ENCODE measurements around the gene SSH3. TPM values are rescaled to one million over a fixed set of nuclear protein-coding genes. Genes with fewer than 3 reads are reported as not detected.
A peak's percentile ranks its signal among the peaks of the same experiment; 100 is the strongest.

The SSH3 gene
- total and polyA plus RNA-seq, 5 donors: 14.9 to 25.9 (median 24.7) TPM

- Histone ChIP-seq H3K27me3 (ENCODE audit: control insufficient read depth, insufficient read depth) (no peaks in the 10 kb centered on the region), H3K4me1 (ENCODE audit: control insufficient read depth, insufficient read depth, low read length) (peaks cover 36% of the 10 kb centered on the region), H3K9me3 (ENCODE audit: control insufficient read depth, low read length) (no peaks in the 10 kb centered on the region), H3K27ac (ENCODE audit: low read length) (peak overlapping the region; percentile 3), H3K4me3 (ENCODE audit: low read length) (no peak overlapping the region)
- intact Hi-C loops (cut with DNase I): loop anchor here in 1 of 4 donors (5.0 kb wide), 1 partner anchor 48 kb away; no protein-coding TSS in a partner anchor
- ATAC-seq (no peak), DNase-seq (peak; percentile 12 to 53 (median 47))
- WGBS: 83% methylated on average over 13 of the region's 13 CpGs
Observed at GRCh38 chr11:67268962-67269268, 34.4 kb upstream of the SSH3 start.

GRCh38 chr11:67269401-67270255 lies 33.7 kb upstream of the SSH3 start:
- peak overlapping the region; percentile 3 for H3K4me3 ChIP-seq (ENCODE audit: low read length)
- ATAC-seq: no peak
- H3K9me3 ChIP-seq (ENCODE audit: control insufficient read depth, low read length): no peaks in the 10 kb centered on the region
- intact Hi-C loops (cut with DNase I): loop anchor here in 1 of 4 donors (5.0 kb wide), 1 partner anchor 48 kb away; no protein-coding TSS in a partner anchor
- peak overlapping the region; percentile 40 for H3K27ac ChIP-seq (ENCODE audit: low read length)
- no peaks in the 10 kb centered on the region for H3K27me3 ChIP-seq (ENCODE audit: control insufficient read depth, insufficient read depth)
- peaks cover 38% of the 10 kb centered on the region for H3K4me1 ChIP-seq (ENCODE audit: control insufficient read depth, insufficient read depth, low read length)
- WGBS: 22% methylated on average over 15 of the region's 15 CpGs
- DNase-seq: peak; percentile 43 to 79 (median 64)

GRCh38 chr11:67270256-67271204 lies 32.8 kb upstream of the SSH3 start:
- intact Hi-C loops (cut with DNase I): no loop called here
- ATAC-seq (peak; percentile 2 to 14), DNase-seq (peak; percentile 60 to 84 (median 83))
- Histone ChIP-seq H3K4me1 (ENCODE audit: control insufficient read depth, insufficient read depth, low read length) (peaks cover 46% of the 10 kb centered on the region), H3K27ac (ENCODE audit: low read length) (peak overlapping the region; percentile 40), H3K9me3 (ENCODE audit: control insufficient read depth, low read length) (no peaks in the 10 kb centered on the region), H3K27me3 (ENCODE audit: control insufficient read depth, insufficient read depth) (no peaks in the 10 kb centered on the region), H3K4me3 (ENCODE audit: low read length) (peak overlapping the region; percentile 3)
- 33% methylated on average over 28 of the region's 28 CpGs for WGBS

GRCh38 chr11:67271205-67271540 lies 32.2 kb upstream of the SSH3 start:
- WGBS: 54% methylated on average over 5 of the region's 5 CpGs
- intact Hi-C loops (cut with DNase I): no loop called here
- DNase-seq (no peak), ATAC-seq (no peak)
- H3K4me1 ChIP-seq (ENCODE audit: control insufficient read depth, insufficient read depth, low read length): peaks cover 53% of the 10 kb centered on the region
- no peak overlapping the region for H3K4me3 ChIP-seq (ENCODE audit: low read length)
- H3K27me3 ChIP-seq (ENCODE audit: control insufficient read depth, insufficient read depth): no peaks in the 10 kb centered on the region
- no peak overlapping the region for H3K27ac ChIP-seq (ENCODE audit: low read length)
- no peaks in the 10 kb centered on the region for H3K9me3 ChIP-seq (ENCODE audit: control insufficient read depth, low read length)

DNA sequence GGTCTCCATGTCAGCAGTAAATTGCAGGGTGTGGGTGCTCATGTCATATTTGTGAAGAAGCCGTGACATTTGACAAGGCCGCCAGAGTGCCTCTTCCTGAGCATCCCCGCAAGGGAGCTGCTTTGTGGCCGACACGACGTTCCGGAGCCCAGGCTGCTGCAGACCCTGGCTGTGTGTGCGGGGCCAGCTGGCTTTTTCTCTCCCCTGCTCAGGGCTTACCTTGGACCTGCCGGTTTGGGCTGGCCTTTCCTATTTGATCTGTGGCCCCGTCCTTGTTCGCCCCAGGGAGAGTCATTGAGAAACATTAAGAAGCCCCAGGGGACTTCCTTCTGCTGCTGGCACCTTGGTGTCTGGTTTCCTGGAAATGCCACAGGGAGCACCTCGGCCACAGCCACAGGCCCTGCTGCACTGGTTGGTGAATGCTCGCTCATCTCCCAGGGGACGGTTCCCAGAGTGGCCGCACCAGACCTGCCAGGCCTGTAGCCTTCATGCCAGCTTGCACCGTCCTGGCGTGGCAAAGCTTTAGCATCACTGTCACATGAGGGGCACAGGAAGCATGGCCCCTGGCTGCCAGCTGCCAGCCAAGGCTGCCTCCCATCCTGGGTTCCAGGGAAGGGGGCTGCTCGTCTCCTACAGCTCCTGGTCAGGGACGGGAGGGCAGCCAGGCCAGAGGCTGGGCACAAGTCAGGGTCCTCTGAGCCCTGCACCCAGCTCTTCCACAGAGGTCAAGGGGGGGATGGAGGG lies 31.6 kb upstream of the SSH3 start:
- no peaks in the 10 kb centered on the region for H3K27me3 ChIP-seq (ENCODE audit: control insufficient read depth, insufficient read depth)
- peaks cover 56% of the 10 kb centered on the region for H3K4me1 ChIP-seq (ENCODE audit: control insufficient read depth, insufficient read depth, low read length)
- intact Hi-C loops (cut with DNase I): no loop called here
- 46% methylated on average over 19 of the region's 19 CpGs for WGBS
- DNase-seq (peak; percentile 39 to 71 (median 64)), ATAC-seq (no peak)
- peak overlapping the region; percentile 37 for H3K27ac ChIP-seq (ENCODE audit: low read length)
- H3K9me3 ChIP-seq (ENCODE audit: control insufficient read depth, low read length): no peaks in the 10 kb centered on the region
- H3K4me3 ChIP-seq (ENCODE audit: low read length): no peak overlapping the region

DNA sequence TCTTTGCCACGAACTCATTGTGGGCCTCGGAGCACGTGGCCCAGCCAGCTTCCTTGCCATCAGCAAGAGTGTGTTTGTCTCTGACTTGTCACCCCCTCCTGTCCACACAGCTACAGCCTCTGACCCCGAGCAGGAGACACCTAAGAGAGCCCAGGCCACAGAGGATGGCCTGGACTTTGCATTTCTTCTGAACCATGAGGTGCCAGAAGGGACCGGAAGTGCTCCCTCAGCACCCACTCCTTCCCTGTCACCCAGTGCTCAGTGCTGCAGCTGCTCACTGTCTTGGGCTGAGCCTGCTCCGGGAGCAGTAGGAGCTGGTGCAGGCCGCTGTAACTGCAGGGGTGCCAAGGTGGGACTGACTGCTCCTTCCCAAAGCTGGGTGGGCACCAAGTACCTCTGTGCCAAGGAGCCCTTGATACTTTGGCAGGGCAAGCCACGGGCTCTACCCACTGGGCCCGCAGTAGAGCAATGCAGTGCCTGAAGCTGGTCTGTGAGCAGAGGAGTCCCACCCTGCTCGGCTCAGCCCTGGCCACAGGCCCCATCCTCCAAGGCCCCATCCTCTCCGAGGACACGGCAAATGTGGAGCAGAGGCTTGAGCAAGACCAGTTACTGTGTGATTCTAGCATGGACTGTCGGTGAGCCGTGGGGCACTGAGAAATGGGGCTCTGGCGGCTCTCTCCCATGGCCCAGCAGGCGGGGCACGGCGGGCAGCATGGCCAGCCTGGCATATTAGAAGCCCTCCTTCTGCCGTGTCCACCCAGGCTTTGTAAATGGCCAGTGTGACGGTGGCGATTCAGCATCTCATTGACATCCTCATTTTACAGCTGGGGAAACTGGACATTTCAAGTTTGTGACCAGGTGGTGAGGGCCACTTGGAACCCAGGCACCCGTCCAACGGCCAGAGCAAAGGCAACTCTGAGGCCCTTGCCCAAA lies 30.7 kb upstream of the SSH3 start:
- Histone ChIP-seq H3K4me1 (ENCODE audit: control insufficient read depth, insufficient read depth, low read length) (peaks cover 60% of the 10 kb centered on the region), H3K27me3 (ENCODE audit: control insufficient read depth, insufficient read depth) (no peaks in the 10 kb centered on the region), H3K4me3 (ENCODE audit: low read length) (no peak overlapping the region), H3K27ac (ENCODE audit: low read length) (peak overlapping the region; percentile 62), H3K9me3 (ENCODE audit: control insufficient read depth, low read length) (no peaks in the 10 kb centered on the region)
- 46% methylated on average over 23 of the region's 23 CpGs for WGBS
- ATAC-seq (no peak), DNase-seq (peak; percentile 20 to 69 (median 61))
- intact Hi-C loops (cut with DNase I): no loop called here

DNA sequence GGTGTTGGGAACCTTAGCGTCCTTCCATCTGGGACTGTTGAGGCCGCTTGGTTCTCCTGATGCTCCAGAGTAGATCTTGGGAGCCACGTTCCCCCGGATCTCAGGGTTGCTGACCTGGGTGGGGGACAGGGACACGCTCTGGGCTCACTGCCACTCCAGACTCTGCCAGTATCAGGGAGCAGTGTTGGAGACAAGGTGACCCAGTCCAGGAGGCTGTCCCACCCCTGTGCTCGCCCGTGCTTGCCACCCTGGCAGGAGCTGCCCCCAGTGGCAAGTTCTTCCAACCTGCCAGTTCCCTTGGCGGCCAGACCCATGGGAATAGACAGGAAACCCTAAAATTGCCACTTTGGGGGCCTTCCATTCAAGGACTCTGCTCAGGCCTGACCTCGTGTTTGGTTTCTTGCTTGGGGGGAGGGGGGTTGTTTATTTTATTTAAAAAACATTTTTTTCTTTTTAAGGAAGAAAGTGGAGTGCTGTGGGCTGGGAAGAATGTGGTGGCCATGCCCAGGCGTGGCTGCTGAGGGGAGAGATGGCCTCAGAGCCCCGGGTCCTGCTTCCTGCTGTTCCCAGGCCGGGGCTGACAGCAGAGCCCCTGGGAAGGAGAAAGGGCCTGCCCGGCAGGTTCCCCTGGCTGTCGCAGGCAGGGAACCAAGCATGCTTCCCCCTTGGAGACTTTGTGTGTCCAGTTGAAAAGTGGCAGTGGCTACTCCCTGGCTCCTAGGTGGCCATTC lies 29.9 kb upstream of the SSH3 start:
- WGBS: 29% methylated on average over 14 of the region's 14 CpGs
- intact Hi-C loops (cut with DNase I): no loop called here
- Histone ChIP-seq H3K4me1 (ENCODE audit: control insufficient read depth, insufficient read depth, low read length) (peaks cover 60% of the 10 kb centered on the region), H3K27me3 (ENCODE audit: control insufficient read depth, insufficient read depth) (no peaks in the 10 kb centered on the region), H3K4me3 (ENCODE audit: low read length) (no peak overlapping the region), H3K9me3 (ENCODE audit: control insufficient read depth, low read length) (no peaks in the 10 kb centered on the region), H3K27ac (ENCODE audit: low read length) (peak overlapping the region; percentile 71)
- DNase-seq: peak; percentile 29 to 76 (median 68)
- ATAC-seq: no peak

GRCh38 chr11:67274768-67275605 lies 28.3 kb upstream of the SSH3 start:
- peak overlapping the region; percentile 49 for H3K27ac ChIP-seq (ENCODE audit: low read length)
- 25% methylated on average over 35 of the region's 35 CpGs for WGBS
- intact Hi-C loops (cut with DNase I): no loop called here
- no peaks in the 10 kb centered on the region for H3K27me3 ChIP-seq (ENCODE audit: control insufficient read depth, insufficient read depth)
- peaks cover 56% of the 10 kb centered on the region for H3K4me1 ChIP-seq (ENCODE audit: control insufficient read depth, insufficient read depth, low read length)
- no peaks in the 10 kb centered on the region for H3K9me3 ChIP-seq (ENCODE audit: control insufficient read depth, low read length)
- H3K4me3 ChIP-seq (ENCODE audit: low read length): no peak overlapping the region
- peak; percentile 78 to 91 (median 90) for DNase-seq
- ATAC-seq: peak; percentile 36 to 60
